ENCODE results near the gene PRUNE2.

PRUNE2 gene

DNA sequence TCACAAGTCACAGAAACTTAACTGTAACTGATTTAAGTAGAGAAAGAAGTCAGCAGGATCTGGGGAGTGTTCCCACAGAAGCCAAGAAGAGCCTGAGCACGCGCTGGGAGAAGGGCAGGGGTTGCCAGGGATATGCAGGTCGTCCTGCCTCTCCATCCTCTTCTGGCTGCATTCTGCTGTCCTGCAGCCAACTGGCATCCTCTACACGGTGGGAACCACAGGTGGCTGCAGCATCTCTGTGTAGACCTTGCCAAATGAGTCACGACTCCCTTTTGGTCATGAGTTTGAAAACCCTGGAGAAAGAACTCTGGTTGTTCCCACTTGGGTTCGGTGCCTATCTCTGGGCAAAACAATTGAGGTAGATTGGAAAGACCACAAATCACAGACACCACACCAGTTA, 180.0 kb downstream of the PRUNE2 start:
- TF ChIP-seq CTCF (conservative IDR thresholded peaks at IDR 0.05; ENCODE audit: low read depth), result no peak
- no peak overlapping the region for H3K27ac ChIP-seq
- ChIA-PET POLR2A (ENCODE audit: low non-redundant PET) (no interaction called here), CTCF (no interaction called here)
- DNase-seq (ENCODE audit: low spot score), result no peak

DNA sequence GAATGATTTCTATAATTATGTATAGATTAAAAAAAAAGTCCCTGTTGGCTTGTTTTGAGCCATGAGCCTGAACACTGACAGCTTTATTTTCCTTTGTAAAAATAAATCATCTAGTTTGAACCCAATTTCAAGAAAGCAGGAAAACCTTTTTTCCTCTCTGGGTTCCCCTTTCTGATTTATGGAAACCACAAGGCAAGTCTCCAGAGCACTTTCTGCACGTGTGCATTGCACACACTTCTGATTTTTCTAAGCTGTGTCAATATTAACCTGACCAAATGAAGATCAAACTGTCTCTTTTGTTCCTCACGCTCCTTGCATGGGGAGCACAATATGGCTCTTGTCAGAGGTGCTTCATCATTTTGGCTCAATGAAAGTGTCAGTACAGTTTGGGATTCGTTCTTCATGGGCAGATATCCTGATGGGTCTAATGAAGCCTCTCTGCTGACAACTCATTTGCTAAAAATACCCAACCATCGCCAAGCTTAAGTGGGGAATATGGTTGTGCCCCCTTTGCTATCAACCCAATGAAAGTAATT, 180.8 kb downstream of the PRUNE2 start:
- POLR2A ChIA-PET (ENCODE audit: low non-redundant PET), result no interaction called here
- no peak for TF ChIP-seq CTCF (conservative IDR thresholded peaks at IDR 0.05; ENCODE audit: low read depth)
- CTCF ChIA-PET, result no interaction called here

GRCh38 chr9:76720245-76720644, 185.7 kb downstream of the PRUNE2 start:
- no peak for DNase-seq (ENCODE audit: low spot score)
- ChIA-PET CTCF (interaction anchor here (0.6 kb wide), 1 partner anchor 277 kb away, joined by 3 read pairs; no protein-coding TSS in a partner anchor), POLR2A (ENCODE audit: low non-redundant PET) (no interaction called here)
- TF ChIP-seq CTCF (conservative IDR thresholded peaks at IDR 0.05; ENCODE audit: low read depth), result no peak
- no peak overlapping the region for H3K27ac ChIP-seq

More for the DNA sequence above, 180.8 kb downstream of the PRUNE2 start:
- no peak overlapping the region for H3K27ac ChIP-seq
- DNase-seq (ENCODE audit: low spot score), result no peak

- ChIA-PET CTCF (no interaction called here), POLR2A (ENCODE audit: low non-redundant PET) (no interaction called here)
- no peak for DNase-seq (ENCODE audit: low spot score)
- no peak for TF ChIP-seq CTCF (conservative IDR thresholded peaks at IDR 0.05; ENCODE audit: low read depth)
- H3K27ac ChIP-seq, result no peak overlapping the region
Observed at GRCh38 chr9:76718166-76718565, 187.7 kb downstream of the PRUNE2 start.

DNA sequence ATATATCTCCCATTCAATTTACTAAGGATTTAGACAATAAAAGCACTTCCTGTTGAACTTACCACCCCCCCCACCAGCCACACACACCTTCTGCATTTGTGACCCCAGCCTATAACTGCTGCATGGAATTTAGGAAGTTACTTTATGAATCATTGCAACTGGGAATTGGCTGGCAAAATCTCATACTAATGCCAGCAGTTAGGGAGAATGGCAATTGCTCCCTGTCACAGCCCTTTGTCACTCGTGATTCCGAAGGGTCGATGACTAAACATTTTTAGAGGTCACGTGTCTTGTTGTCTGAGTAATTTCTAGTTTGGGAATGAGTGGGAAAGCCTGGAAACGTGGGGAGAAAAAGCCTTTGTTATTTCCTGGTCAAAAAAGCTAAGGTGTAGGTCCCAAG, 188.3 kb downstream of the PRUNE2 start:
- TF ChIP-seq CTCF (conservative IDR thresholded peaks at IDR 0.05; ENCODE audit: low read depth), result no peak
- H3K27ac ChIP-seq, result no peak overlapping the region
- POLR2A ChIA-PET (ENCODE audit: low non-redundant PET), result no interaction called here
- DNase-seq (ENCODE audit: low spot score), result no peak
- CTCF ChIA-PET, result no interaction called here

GRCh38 chr9:76717176-76717575, 188.7 kb downstream of the PRUNE2 start:
- ChIA-PET CTCF (no interaction called here), POLR2A (ENCODE audit: low non-redundant PET) (no interaction called here)
- DNase-seq (ENCODE audit: low spot score), result no peak
- no peak overlapping the region for H3K27ac ChIP-seq
- no peak for TF ChIP-seq CTCF (conservative IDR thresholded peaks at IDR 0.05; ENCODE audit: low read depth)
